ENCODE measurements around the gene STARD13. TPM values are rescaled to one million over a fixed set of nuclear protein-coding genes. Genes with fewer than 3 reads are reported as not detected.

The STARD13 gene
- total and polyA plus RNA-seq, 5 experiments from 2014 or later = not detected

DNA sequence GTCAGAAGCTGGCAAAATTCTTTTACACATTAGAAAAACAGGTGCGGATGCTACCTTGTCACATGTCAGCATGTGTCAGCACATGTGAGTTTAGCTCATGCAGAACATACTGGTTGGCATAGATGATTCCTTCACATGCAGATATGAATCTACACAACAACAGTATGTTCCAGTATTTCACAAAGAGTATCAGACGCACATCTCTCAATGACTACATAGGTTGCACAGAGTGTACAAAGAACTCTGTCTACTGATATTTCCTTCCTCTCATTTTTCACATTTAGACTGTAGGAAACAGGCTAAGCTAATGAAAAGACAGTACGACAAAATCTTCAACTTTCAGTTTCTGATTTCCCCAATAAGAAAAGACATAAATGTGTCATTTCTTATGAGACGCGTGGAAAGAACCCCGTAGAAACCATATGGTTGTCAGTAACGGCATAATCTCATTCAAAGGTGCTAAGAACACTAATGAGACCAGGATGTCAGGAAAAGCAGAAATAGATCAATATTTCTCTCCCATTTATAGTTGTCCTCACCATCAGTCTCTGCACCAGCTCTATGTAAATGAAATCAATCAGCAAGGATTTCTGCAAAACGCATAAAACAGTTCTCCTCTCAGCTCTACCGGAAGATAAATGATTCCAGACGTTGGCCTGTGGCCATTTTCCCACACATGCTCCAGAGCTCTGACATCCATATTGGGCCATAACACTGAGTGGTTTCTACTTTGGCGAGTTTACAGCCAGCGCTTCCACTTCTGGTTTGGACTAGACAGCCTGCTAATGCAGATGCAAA lies 81.2 kb downstream of the STARD13 start:
- Mint-ChIP-seq H3K36me3 (no peaks in the 10 kb centered on the region), H3K9me3 (no peaks in the 10 kb centered on the region), H3K4me1 (peaks cover 0 to 11% (median 6%) of the 10 kb centered on the region in 4 donors), H3K27ac (no peak overlapping the region), H3K27me3 (peaks cover 11 to 46% (median 26%) of the 10 kb centered on the region in 5 donors), H3K4me3 (no peak overlapping the region)
- no peak for ATAC-seq
- DNase-seq = no peak
- POLR2A ChIA-PET = no interaction called here

DNA sequence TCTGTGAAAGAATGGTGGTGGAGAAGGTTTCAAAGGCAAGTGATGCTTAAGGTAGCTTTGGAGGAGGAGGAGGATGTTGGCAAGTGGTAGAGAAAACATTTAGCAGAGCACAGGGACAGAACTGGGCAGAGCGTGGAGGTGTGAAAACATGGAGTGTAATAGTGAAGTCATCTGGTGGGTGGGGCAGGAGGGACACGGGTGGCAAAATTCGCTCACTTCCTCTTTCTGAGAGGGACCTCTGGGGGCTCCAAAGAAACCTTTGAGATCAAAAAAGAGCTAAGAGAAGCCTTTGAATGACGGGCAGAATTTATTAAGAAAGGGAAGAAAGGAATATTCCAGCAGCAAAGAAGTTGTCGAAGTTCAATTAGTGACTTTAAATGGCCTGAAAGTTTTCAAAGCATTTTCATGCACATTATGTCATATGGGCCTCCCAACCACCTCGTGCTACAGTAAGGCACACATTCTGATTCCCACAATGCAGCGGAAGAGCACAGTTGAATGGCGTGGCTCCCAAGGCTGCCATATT lies 82.8 kb downstream of the STARD13 start:
- no peaks in the 10 kb centered on the region for H3K9me3 Mint-ChIP-seq
- no peak overlapping the region for H3K27ac Mint-ChIP-seq
- no peaks in the 10 kb centered on the region for H3K36me3 Mint-ChIP-seq
- POLR2A ChIA-PET = no interaction called here
- no peak overlapping the region for H3K4me3 Mint-ChIP-seq
- H3K27me3 Mint-ChIP-seq = peaks cover 5 to 40% (median 17%) of the 10 kb centered on the region in 5 donors
- peaks cover 0 to 11% (median 6%) of the 10 kb centered on the region in 4 donors for H3K4me1 Mint-ChIP-seq
- no peak for DNase-seq
- no peak for ATAC-seq

DNA sequence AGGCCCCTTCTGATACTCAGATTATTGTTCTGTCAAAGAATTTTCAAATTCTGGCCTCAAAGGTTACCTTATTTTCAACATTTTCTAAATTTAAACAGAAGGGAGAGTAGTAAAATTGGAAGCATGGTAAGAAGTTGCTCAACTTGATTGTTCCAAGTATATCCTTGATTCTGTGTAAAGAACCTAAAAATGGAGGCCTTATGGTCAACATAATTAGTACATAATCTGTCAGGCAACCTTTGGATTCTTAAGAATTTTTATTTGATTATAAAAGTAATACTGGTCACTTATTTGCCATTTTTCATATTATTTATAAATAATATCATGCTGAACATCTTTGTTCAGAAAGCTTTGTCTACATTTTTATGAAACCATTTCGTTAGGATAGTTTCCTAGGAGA lies 83.9 kb downstream of the STARD13 start:
- Mint-ChIP-seq H3K27me3 (peaks cover 5 to 36% (median 19%) of the 10 kb centered on the region in 5 donors), H3K4me3 (no peak overlapping the region), H3K36me3 (no peaks in the 10 kb centered on the region), H3K4me1 (peaks cover 0 to 11% (median 6%) of the 10 kb centered on the region in 4 donors), H3K9me3 (no peaks in the 10 kb centered on the region), H3K27ac (no peak overlapping the region)
- no peak for ATAC-seq
- POLR2A ChIA-PET = no interaction called here
- no peak for DNase-seq

DNA sequence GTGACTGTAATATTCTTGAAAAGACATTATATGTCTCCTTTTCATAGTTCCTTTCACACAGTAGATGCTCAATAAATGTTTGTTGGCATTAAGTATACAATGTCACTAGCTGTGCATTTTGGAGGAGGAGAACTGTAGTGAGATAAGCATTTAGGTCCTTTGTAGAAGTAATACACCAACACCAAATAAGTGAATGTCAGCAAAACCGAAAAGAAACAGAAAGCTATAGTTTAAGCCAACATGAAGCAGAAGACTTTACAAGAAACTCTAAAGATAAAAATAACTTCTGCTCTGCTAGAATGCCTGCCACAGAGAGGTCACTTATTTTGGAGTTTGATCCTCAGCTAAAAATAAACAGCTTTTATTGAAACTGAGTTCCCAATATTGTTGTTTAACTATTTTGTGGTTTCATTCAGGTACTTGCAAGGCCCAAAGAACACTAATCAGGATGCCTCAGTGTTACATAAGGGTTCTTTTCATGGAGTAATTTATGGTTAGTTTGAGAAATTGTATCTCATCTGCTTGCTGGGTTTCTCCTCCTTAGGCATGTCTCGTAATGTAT lies 86.2 kb downstream of the STARD13 start:
- Mint-ChIP-seq H3K36me3 (no peaks in the 10 kb centered on the region), H3K27ac (no peak overlapping the region)
- POLR2A ChIA-PET = no interaction called here

DNA sequence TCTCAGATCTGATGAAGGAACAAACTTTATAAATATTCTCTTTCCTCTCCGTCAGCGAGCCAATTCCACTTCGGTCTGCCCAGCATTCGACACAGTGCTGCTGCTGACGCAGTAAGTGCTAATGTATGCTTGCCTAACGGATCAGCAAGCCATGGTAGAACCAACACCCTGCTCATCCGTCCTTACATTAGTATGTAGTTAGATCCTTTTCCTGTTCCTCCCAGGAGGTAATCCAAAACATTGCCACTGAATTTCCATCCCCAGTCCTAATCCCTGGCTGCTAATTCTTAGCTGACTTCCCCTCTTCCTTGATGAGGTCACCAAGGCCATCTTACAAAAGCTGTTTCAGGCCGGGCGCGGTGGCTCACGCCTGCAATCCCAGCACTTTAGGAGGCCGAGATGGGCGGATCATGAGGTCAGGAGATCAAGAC lies 88.0 kb downstream of the STARD13 start:
- H3K9me3 Mint-ChIP-seq = peaks cover 0 to 2% (median 0%) of the 10 kb centered on the region in 9 donors
- POLR2A ChIA-PET = no interaction called here
- ATAC-seq (no peak), DNase-seq (no peak)
- peaks cover 3 to 17% (median 8%) of the 10 kb centered on the region in 5 donors for H3K27me3 Mint-ChIP-seq
- peak overlapping the region in 1 of 10 donors; percentile 35 for H3K27ac Mint-ChIP-seq
- H3K4me1 Mint-ChIP-seq = peaks cover 0 to 8% (median 4%) of the 10 kb centered on the region in 4 donors
- no peak overlapping the region for H3K4me3 Mint-ChIP-seq
- no peaks in the 10 kb centered on the region for H3K36me3 Mint-ChIP-seq

More for the DNA sequence above, 86.2 kb downstream of the STARD13 start:
- Mint-ChIP-seq H3K9me3 (peaks cover 0 to 2% (median 0%) of the 10 kb centered on the region in 9 donors), H3K4me1 (peaks cover 0 to 7% (median under 1%) of the 10 kb centered on the region in 4 donors), H3K27me3 (peaks cover 5 to 21% (median 11%) of the 10 kb centered on the region in 5 donors), H3K4me3 (no peak overlapping the region)
- DNase-seq = no peak
- ATAC-seq = no peak

DNA sequence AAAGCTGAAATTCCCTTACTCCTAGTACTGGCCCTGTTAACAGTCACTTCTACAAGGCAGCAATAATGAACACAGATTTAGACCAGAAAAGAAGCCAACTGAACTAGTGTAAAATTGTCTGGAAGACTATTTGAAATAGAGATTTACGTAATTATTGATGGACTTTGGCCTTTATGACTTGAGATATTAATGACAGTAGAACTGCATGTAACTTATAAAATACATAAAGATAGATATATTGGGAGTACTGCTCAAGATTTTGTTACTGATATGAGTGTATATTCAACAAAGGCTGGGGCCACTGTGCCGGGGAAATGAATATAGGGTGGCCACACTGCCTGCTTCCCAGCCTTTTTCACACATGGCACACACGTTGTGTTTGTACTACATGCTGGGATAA lies 88.8 kb downstream of the STARD13 start:
- POLR2A ChIA-PET = no interaction called here
- Mint-ChIP-seq H3K36me3 (no peaks in the 10 kb centered on the region), H3K4me3 (no peak overlapping the region), H3K9me3 (peaks cover 0 to 2% (median 0%) of the 10 kb centered on the region in 9 donors), H3K27me3 (peaks cover 0 to 10% (median 3%) of the 10 kb centered on the region in 5 donors), H3K4me1 (peaks cover 0 to 8% (median 3%) of the 10 kb centered on the region in 4 donors), H3K27ac (no peak overlapping the region)
- DNase-seq (no peak), ATAC-seq (no peak)

DNA sequence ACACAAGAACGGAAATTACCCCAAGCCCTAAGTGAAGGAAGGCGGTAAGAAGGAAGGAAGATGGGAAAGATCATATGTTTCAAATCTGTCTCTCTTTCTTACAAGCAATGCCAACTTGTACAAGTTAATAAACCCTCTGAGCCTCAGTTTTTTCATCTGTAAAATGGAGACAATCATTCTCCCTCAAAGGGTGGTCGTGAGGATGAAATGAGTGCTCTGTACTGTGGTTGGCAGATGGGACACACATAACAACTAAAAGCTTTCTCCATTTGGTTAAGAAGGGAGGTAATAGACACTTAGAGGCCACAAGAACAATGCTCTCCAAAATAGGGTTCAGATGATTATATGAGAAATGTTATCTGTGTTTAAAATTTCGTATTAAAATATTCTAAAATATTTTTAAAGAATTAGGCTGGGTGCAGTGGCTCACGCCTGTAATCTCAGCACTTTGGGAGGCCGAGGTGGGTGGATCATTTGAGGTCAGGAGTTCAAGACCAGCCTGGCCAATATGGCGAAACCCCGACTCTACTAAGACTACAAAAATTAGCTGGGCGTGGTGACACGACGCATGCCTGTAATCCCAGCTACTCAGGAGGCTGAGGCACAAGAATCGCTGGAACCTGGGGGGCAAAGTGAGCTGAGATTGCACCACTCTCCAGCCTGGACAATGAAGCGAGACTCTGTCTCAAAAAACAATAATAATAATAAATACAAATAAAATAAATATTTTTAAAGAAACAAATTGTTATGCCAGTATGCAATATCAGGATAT lies 89.7 kb downstream of the STARD13 start:
- Mint-ChIP-seq H3K4me3 (no peak overlapping the region), H3K27me3 (peaks cover 0 to 10% (median 3%) of the 10 kb centered on the region in 5 donors), H3K4me1 (peaks cover 0 to 8% (median 3%) of the 10 kb centered on the region in 4 donors), H3K27ac (no peak overlapping the region), H3K9me3 (peaks cover 0 to 2% (median 0%) of the 10 kb centered on the region in 9 donors), H3K36me3 (no peaks in the 10 kb centered on the region)
- ATAC-seq = no peak
- POLR2A ChIA-PET = no interaction called here
- no peak for DNase-seq

DNA sequence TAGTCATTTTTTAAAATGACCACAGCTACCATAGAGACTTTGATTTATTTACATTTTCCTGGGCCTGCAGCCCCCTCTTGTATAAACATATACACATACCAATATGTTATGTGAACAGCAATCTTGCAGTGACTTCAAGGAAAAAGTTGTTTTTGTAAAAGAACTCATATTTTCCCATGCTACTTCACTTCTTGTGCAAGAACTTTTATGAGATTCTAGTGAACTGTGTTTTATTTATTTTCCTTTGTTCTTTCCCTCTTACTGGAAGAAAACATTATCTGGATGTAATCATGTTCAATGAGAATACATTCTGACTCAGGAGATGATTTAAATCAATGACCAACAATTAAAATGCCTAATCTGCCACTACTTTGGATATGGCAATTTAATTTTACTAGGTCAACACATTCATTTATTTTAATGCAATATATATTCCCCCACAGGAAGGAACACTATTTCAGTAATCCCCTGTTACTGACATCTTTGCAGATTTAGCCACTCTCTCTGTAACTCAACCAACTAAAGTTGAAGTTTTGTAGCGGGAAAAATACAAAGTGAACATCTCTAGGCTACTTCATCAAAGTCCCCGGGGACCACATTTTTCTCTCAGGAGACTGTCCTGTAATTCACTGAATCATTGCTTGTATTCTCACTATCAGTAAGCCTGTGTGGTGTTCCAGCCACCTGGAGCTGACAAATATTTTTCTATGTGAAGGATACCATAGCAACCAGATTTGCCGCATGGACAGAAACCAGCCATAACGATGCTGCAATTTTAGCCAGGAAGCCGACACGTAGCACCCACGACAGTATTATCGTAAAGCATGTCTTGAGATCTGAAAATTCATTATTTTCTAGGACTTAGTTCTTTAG lies 90.5 kb downstream of the STARD13 start:
- H3K27me3 Mint-ChIP-seq = peaks cover 0 to 10% (median 3%) of the 10 kb centered on the region in 5 donors
- peaks cover 0 to 2% (median 0%) of the 10 kb centered on the region in 9 donors for H3K9me3 Mint-ChIP-seq
- H3K4me1 Mint-ChIP-seq = peaks cover 0 to 8% (median 3%) of the 10 kb centered on the region in 4 donors
- no peak overlapping the region for H3K4me3 Mint-ChIP-seq
- POLR2A ChIA-PET = no interaction called here
- no peak overlapping the region for H3K27ac Mint-ChIP-seq
- DNase-seq (no peak), ATAC-seq (no peak)
- no peaks in the 10 kb centered on the region for H3K36me3 Mint-ChIP-seq

DNA sequence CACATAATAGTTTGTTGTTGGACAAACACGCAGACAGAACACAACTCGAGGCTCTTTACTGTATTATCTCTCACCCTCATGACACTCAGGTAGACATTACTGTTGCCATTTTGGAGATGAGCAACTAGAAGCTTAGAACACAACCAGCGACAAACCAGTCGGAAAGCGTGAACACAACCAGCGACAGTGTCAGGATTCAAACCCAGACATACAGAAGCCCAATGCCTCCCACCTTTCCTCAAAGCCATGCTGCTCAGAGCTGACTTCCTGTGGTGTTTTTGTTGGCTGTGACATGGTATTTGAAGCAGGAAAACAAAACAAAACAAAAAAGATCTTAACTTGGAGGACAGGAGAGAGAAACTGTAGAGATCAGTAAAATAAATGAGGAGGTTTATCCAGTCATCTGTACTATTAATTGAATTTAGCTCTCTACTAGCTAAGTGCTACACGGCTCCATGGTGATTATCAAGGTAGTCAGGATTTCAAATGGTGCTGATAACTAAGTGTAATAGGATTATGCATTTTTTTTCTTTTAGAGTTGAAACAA lies 92.1 kb downstream of the STARD13 start:
- no peak overlapping the region for H3K27ac Mint-ChIP-seq
- peaks cover 0 to 6% (median 3%) of the 10 kb centered on the region in 5 donors for H3K27me3 Mint-ChIP-seq
- no peak for ATAC-seq
- POLR2A ChIA-PET = no interaction called here
- no peak overlapping the region for H3K4me3 Mint-ChIP-seq
- no peaks in the 10 kb centered on the region for H3K36me3 Mint-ChIP-seq
- peaks cover 0 to 2% (median 0%) of the 10 kb centered on the region in 9 donors for H3K9me3 Mint-ChIP-seq
- H3K4me1 Mint-ChIP-seq = peaks cover 0 to 8% (median 3%) of the 10 kb centered on the region in 4 donors
- no peak for DNase-seq

DNA sequence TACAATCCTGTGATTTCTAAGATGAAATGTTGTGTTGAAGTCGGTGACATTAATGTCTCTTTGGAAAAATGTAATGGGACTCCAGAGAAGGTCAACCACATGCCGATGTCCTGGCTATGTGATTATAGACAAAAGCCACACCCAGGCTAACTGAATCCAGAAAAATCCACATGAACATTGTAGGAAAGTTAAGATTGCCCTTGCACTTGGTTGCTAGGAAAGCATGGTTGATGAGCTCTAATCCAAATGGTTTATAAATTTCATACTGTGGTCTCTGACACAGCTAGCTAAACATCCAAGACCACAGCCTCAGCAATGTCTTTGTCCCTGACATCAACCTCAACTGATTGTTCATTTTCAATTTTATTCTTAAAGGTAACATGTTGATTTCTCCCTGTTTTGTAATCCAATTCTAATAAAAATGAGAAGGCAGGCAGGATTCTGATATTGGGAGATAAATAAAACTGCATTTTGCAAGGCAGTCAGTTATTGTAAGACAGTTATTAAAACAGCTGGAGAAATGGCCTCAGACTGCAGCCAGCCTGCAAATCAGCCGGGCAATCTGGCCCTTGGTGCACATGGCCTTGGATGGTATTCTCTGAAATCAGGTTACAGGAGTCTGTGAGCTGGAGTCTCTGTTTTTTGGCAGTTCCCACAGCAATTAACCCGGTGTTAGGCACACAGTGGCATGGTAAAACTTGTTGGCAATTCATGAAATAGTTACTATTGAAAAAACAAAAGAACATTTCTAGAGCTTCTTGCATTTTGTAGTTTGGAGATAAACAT lies 93.9 kb downstream of the STARD13 start:
- Mint-ChIP-seq H3K27me3 (peaks cover 0 to 5% (median 0%) of the 10 kb centered on the region in 5 donors), H3K36me3 (no peaks in the 10 kb centered on the region), H3K4me3 (no peak overlapping the region), H3K4me1 (peaks cover 4 to 15% (median 7%) of the 10 kb centered on the region in 4 donors), H3K27ac (no peak overlapping the region), H3K9me3 (peaks cover 0 to 2% (median 0%) of the 10 kb centered on the region in 9 donors)
- POLR2A ChIA-PET = no interaction called here
- DNase-seq (no peak), ATAC-seq (no peak)

DNA sequence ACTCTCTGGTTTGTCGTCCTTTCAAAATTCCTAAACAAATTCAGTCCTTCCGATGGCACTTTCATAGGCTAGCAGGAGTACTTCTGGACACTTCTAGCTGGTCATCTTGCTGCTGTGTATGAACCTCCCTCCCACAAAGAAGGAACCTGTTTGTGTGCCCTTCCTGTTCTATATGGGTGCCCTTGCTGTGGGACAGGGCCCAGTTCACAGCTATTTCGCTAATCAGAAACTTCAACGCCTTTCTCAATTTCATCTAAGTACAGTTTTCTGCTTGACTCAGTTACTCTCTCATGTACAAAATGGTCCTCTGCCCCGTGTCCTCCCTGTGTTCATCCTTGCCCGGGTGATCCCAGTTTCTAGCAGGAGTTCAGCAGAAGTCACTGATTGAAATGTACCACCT lies 96.1 kb downstream of the STARD13 start:
- peaks cover 4 to 16% (median 7%) of the 10 kb centered on the region in 4 donors for H3K4me1 Mint-ChIP-seq
- H3K27ac Mint-ChIP-seq = no peak overlapping the region
- no peak for DNase-seq
- POLR2A ChIA-PET = no interaction called here
- no peaks in the 10 kb centered on the region for H3K36me3 Mint-ChIP-seq
- H3K4me3 Mint-ChIP-seq = peak overlapping the region in 1 of 10 donors; percentile 6
- H3K27me3 Mint-ChIP-seq = peaks cover 0 to 10% (median 4%) of the 10 kb centered on the region in 5 donors
- H3K9me3 Mint-ChIP-seq = no peaks in the 10 kb centered on the region
- ATAC-seq = no peak

Data from naive thymus-derived CD8-positive, alpha-beta T cell (primary cell).